ENCODE results near the gene FZD7. TPM values are rescaled to one million over a fixed set of nuclear protein-coding genes. Genes with fewer than 3 reads are reported as not detected.

FZD7 gene
- total and polyA plus RNA-seq, 2 of the 8 experiments (the other 6 are each of a cell fraction or from before 2014, with no cell fraction given) = 176 to 246 TPM

GRCh38 chr2:202052235-202052634 is 18.6 kb downstream of the FZD7 start:
- H2AK5ac ChIP-seq (ENCODE audit: low read depth, low read length) = no peak overlapping the region
- H2AFZ ChIP-seq (ENCODE audit: low read length) = no peak overlapping the region
- CTCF ChIA-PET (ENCODE audit: partially characterized antibody) = no interaction called here
- H2BK120ac ChIP-seq (replicated peaks; ENCODE audit: low read depth, low read length) = no peak overlapping the region
- no peaks in the 10 kb centered on the region; the same call in 1 of the 2 replicates for H3K23me2 ChIP-seq (ENCODE audit: low read depth, low read length)
- WGBS, 2 experiments (ENCODE audit: extremely low coverage in 1 of 2, insufficient coverage in 1 of 2, insufficient read length in 1 of 2, insufficient replicate concordance in 2 of 2, low coverage in 1 of 2, low lambda C conversion rate in 2 of 2, missing lambda C conversion rate in 1 of 2) = 93% methylated on average over 1 of the region's 1 CpG; no CpG with 5 or more reads in 1 of the 2 experiments
- no peaks in the 10 kb centered on the region for H3K9me3 ChIP-seq (ENCODE audit: insufficient read depth in 2 of 2, low read depth in 1 of 2, low read length in 1 of 2)
- H3K9ac ChIP-seq (replicated peaks in 1 of 4; ENCODE audit: extremely low read depth in 1 of 4, low read depth in 3 of 4, low read length in 3 of 4) = no peak overlapping the region
- no peak for DNase-seq (ENCODE audit: low read depth in 1 of 2, low spot score in 2 of 2)
- no peaks in the 10 kb centered on the region for H3K27me3 ChIP-seq (replicated peaks in 1 of 4; ENCODE audit: control insufficient read depth in 3 of 4, extremely low read depth in 1 of 4, insufficient read depth in 3 of 4, low read length in 3 of 4)
- POLR2A ChIA-PET (ENCODE audit: partially characterized antibody) = interaction anchor here (0.7 to 0.9 kb wide), 3 partner anchors 10 to 13 kb away, joined by 3 to 6 read pairs (median 3); no protein-coding TSS in a partner anchor
- H3K56ac ChIP-seq (replicated peaks; ENCODE audit: insufficient read length, low read depth, low read length) = no peak overlapping the region
- H3K23ac ChIP-seq (ENCODE audit: insufficient read length) = no peak overlapping the region
- no peaks in the 10 kb centered on the region for H3K79me1 ChIP-seq (ENCODE audit: low read depth, low read length)
- TF ChIP-seq SP1 (IDR thresholded peaks at IDR 0.05; ENCODE audit: low read depth, low read length) (no peak), SUZ12 (IDR thresholded peaks at IDR 0.05; ENCODE audit: low read length) (no peak), CREB1 (IDR thresholded peaks at IDR 0.05) (no peak)
- H3K79me2 ChIP-seq (ENCODE audit: control insufficient read depth in 1 of 2, insufficient read depth in 2 of 2, low read length in 2 of 2) = no peaks in the 10 kb centered on the region
- H3K14ac ChIP-seq (ENCODE audit: insufficient read length) = no peak overlapping the region
- no peak overlapping the region for H2BK20ac ChIP-seq (ENCODE audit: low read length)
- H4K91ac ChIP-seq (replicated peaks; ENCODE audit: insufficient read length, low read length) = no peak overlapping the region
- H2BK12ac ChIP-seq (ENCODE audit: low read depth, low read length) = no peak overlapping the region; the same call in 1 of the 2 replicates
- H4K8ac ChIP-seq (ENCODE audit: extremely low read depth, insufficient read depth, low read length) = no peak overlapping the region
- H2BK15ac ChIP-seq (ENCODE audit: low read length) = no peak overlapping the region
- H4K20me1 ChIP-seq (replicated peaks in 1 of 2; ENCODE audit: control insufficient read depth in 1 of 2, insufficient read depth in 2 of 2, low read length in 2 of 2) = no peaks in the 10 kb centered on the region
- no peak overlapping the region for H3K4me3 ChIP-seq (ENCODE audit: extremely low read depth in 1 of 4, insufficient read depth in 2 of 4, low read depth in 3 of 4, low read length in 4 of 4)
- H3K18ac ChIP-seq (ENCODE audit: extremely low read depth, low read length) = 0 out of 2 replicates have a peak overlapping the region, but pooled peaks have one; percentile 5
- H4K5ac ChIP-seq (ENCODE audit: insufficient read length, low read depth, low read length) = no peak overlapping the region
- peaks cover 2 to 13% (median 9%) of the 10 kb centered on the region in 4 experiments for H3K4me1 ChIP-seq (replicated peaks in 1 of 4; ENCODE audit: control insufficient read depth in 3 of 4, insufficient read depth in 4 of 4, low read length in 3 of 4)
- no peak for FAIRE-seq
- H3K27ac ChIP-seq (ENCODE audit: low read depth, low read length) = no peak overlapping the region
- H3K36me3 ChIP-seq (ENCODE audit: control insufficient read depth in 2 of 4, insufficient read depth in 4 of 4, low read length in 3 of 4) = no peaks in the 10 kb centered on the region
- H2BK5ac ChIP-seq (ENCODE audit: low read depth, low read length) = no peak overlapping the region
- H3K4ac ChIP-seq (replicated peaks; ENCODE audit: insufficient read length, low read depth, low read length) = no peak overlapping the region
- 0 out of 4 replicates have a peak overlapping the region, but pooled peaks of 1 of the 2 experiments have one; percentile 8 for H3K4me2 ChIP-seq (ENCODE audit: insufficient read depth in 1 of 2, low read depth in 2 of 2, low read length in 2 of 2)

Measured in H1 (cell line).